Cortex of kidney (tissue), 1 donor: ENCODE results near the gene SCG3.

Experiments
- DNase-seq: peaks from one replicate; lab custom pipeline; 2025; lab: John Stamatoyannopoulos, UW

The SCG3 gene

GRCh38 chr15:51758645-51759044 is 77.3 kb downstream of the SCG3 start:
- DNase-seq = no peak

- DNase-seq = no peak
Measured at GRCh38 chr15:51759557-51760070, 78.3 kb downstream of the SCG3 start.

GRCh38 chr15:51760805-51761204 is 79.5 kb downstream of the SCG3 start:
- no peak for DNase-seq

GRCh38 chr15:51765751-51766150 is 84.4 kb downstream of the SCG3 start:
- no peak for DNase-seq

GRCh38 chr15:51766341-51766740 is 85.0 kb downstream of the SCG3 start:
- DNase-seq = no peak

GRCh38 chr15:51768018-51768417 is 86.7 kb downstream of the SCG3 start:
- DNase-seq = no peak
